Endodermal cell (in vitro differentiated cells): Measurements from ENCODE around the gene CKAP2L. TPM values are rescaled to one million over a fixed set of nuclear protein-coding genes. Genes with fewer than 3 reads are reported as not detected.

Experiments used
- DNase-seq: peaks from one replicate; pipeline ENCODE4 v3.0.0-alpha.2; 2017
- H3K27ac ChIP-seq: 2 replicates; pipeline ENCODE4 v1.5.1; 2013; ENCODE audit warnings: mild to moderate bottlenecking, low read depth, low read length, moderate library complexity
- H3K27me3 ChIP-seq: 2 replicates; pipeline ENCODE4 v1.6.1; 2013; ENCODE audit warnings: mild to moderate bottlenecking, low read length, moderate library complexity; ENCODE audit not compliant: insufficient read depth, control insufficient read depth, poor library complexity, severe bottlenecking
- H3K36me3 ChIP-seq: 2 replicates; pipeline ENCODE4 v1.7.0; 2013; ENCODE audit warnings: mild to moderate bottlenecking, low read length, moderate library complexity; ENCODE audit not compliant: control insufficient read depth, insufficient read depth
- H3K4me1 ChIP-seq: one replicate; pipeline ENCODE4 v1.7.0; 2013; ENCODE audit warnings: low read length; ENCODE audit not compliant: control insufficient read depth, insufficient read depth
- H3K4me3 ChIP-seq: 2 replicates; pipeline ENCODE4 v1.5.1; 2013; ENCODE audit warnings: mild to moderate bottlenecking, low read length, moderate library complexity
- H3K9ac ChIP-seq: 2 replicates; pipeline ENCODE4 v1.6.1; 2013; ENCODE audit warnings: mild to moderate bottlenecking, low read length, moderate library complexity; ENCODE audit not compliant: poor library complexity, severe bottlenecking; ENCODE audit errors: extremely low read depth
- H3K9me3 ChIP-seq: 2 replicates; pipeline ENCODE4 v1.6.1; 2013; ENCODE audit warnings: mild to moderate bottlenecking, low read length, moderate library complexity; ENCODE audit not compliant: control insufficient read depth
- H3K27ac Mint-ChIP-seq: 2 replicates; pipeline ENCODE4 v1.8.0; 2020; ENCODE audit warnings: mixed read lengths
- H3K27me3 Mint-ChIP-seq: 2 replicates; pipeline ENCODE4 v1.8.0; 2021; ENCODE audit warnings: mild to moderate bottlenecking, mixed read lengths; ENCODE audit not compliant: insufficient read depth
- H3K36me3 Mint-ChIP-seq: 2 replicates; pipeline ENCODE4 v1.8.0; 2020; ENCODE audit warnings: low read depth, mixed read lengths
- H3K4me1 Mint-ChIP-seq: 2 replicates; pipeline ENCODE4 v1.8.0; 2020; ENCODE audit warnings: mixed read lengths
- H3K4me3 Mint-ChIP-seq: 2 replicates; pipeline ENCODE4 v1.8.0; 2020; ENCODE audit warnings: mild to moderate bottlenecking, moderate library complexity, mixed read lengths
- H3K9me3 Mint-ChIP-seq: 2 replicates; pipeline ENCODE4 v1.8.0; 2020; ENCODE audit warnings: mild to moderate bottlenecking, mixed read lengths
- CTCF ChIP-seq: fragments of 200-600 bp; sonication (generic); conservative IDR thresholded peaks from 2 replicates; pipeline ENCODE4 v1.5.0; 2021; ENCODE audit warnings: antibody characterized with exemption, mild to moderate bottlenecking
- WGBS, 2 experiments: methylation state at CpG; one replicate each; pipeline versions ENCODE4 v1.1.5 to v1.1.7; 2013; ENCODE audit warnings: missing lambda C conversion rate in 2 of 2, mixed read lengths in 1 of 2; ENCODE audit not compliant: insufficient coverage in 1 of 2, insufficient read length in 1 of 2; 5-methylcytosine and 5-hydroxymethylcytosine counted together
- total RNA-seq, 2 donors: library from RNA; stranded (reverse); fragmentation: NEBNext Ultra II Directional in 1 of 2; extraction: Animal tissue kit (Norgen Biotek cat#: 25700) in 1 of 2; gene quantifications; 2 replicates in 1 of 2; 3 replicates in 1 of 2; pipeline ENCODE4 v1.2.1, GENCODE V29; 2021

Gene CKAP2L
- total RNA-seq, 2 donors from 2014 or later, result 20.1 to 30.3 TPM

- H3K9ac ChIP-seq, result no peak overlapping the region
- H3K4me1 ChIP-seq, result peaks cover 4% of the 10 kb centered on the region
- no peak for TF ChIP-seq CTCF
- no peaks in the 10 kb centered on the region for H3K9me3 ChIP-seq
- DNase-seq, result no peak
- no peaks in the 10 kb centered on the region for H3K36me3 ChIP-seq
- H3K4me1 Mint-ChIP-seq, result peaks cover 19% of the 10 kb centered on the region
- H3K27me3 Mint-ChIP-seq, result no peaks in the 10 kb centered on the region
- no peak overlapping the region for H3K27ac Mint-ChIP-seq
- no peak overlapping the region for H3K4me3 ChIP-seq
- 60 to 81% methylated on average over 1 to 3 of the region's 3 CpGs for WGBS, 2 experiments
- H3K9me3 Mint-ChIP-seq, result no peaks in the 10 kb centered on the region
- H3K36me3 Mint-ChIP-seq, result peaks cover 3% of the 10 kb centered on the region
- no peaks in the 10 kb centered on the region for H3K27me3 ChIP-seq
- H3K27ac ChIP-seq, result no peak overlapping the region
- no peak overlapping the region for H3K4me3 Mint-ChIP-seq
These were observed 17.9 kb upstream of the CKAP2L start for GRCh38 chr2:112782234-112782799.

GRCh38 chr2:112779598-112779997, 15.2 kb upstream of the CKAP2L start:
- Mint-ChIP-seq H3K27ac (no peak overlapping the region), H3K4me1 (peaks cover 13% of the 10 kb centered on the region), H3K36me3 (peaks cover 3% of the 10 kb centered on the region), H3K27me3 (no peaks in the 10 kb centered on the region), H3K9me3 (no peaks in the 10 kb centered on the region), H3K4me3 (no peak overlapping the region)
- Histone ChIP-seq H3K4me1 (peaks cover under 1% of the 10 kb centered on the region), H3K27ac (no peak overlapping the region), H3K4me3 (no peak overlapping the region), H3K9ac (no peak overlapping the region), H3K36me3 (no peaks in the 10 kb centered on the region), H3K27me3 (no peaks in the 10 kb centered on the region), H3K9me3 (no peaks in the 10 kb centered on the region)
- no peak for DNase-seq
- 100% methylated on average over 1 of the region's 1 CpG; no CpG with 5 or more reads in 1 of the 2 experiments for WGBS, 2 experiments
- TF ChIP-seq CTCF, result no peak

DNA sequence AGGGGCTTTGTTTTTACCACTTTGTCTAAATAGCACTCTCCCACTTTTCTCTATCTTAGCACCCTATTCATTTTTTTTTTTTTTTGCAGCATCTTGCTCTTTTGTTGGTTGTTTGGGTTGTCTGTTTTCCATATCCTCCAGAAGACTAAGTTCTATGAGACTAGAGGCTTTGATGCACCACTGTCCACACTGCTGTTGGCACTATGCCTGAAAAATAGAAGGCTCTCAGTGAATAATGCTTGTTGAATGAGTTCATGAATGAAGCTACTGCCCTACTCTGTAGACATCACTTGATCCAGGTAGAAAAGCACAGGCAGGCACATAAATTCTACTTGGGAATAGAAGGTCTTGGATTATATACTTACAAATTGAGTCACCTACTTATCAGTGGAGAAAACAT, 12.6 kb upstream of the CKAP2L start:
- TF ChIP-seq CTCF, result no peak
- no peaks in the 10 kb centered on the region for H3K27me3 Mint-ChIP-seq
- H3K9me3 Mint-ChIP-seq, result no peaks in the 10 kb centered on the region
- Histone ChIP-seq H3K27me3 (no peaks in the 10 kb centered on the region), H3K4me1 (no peaks in the 10 kb centered on the region), H3K4me3 (no peak overlapping the region), H3K9me3 (no peaks in the 10 kb centered on the region), H3K27ac (no peak overlapping the region), H3K9ac (no peak overlapping the region), H3K36me3 (no peaks in the 10 kb centered on the region)
- DNase-seq, result no peak
- no peak overlapping the region for H3K27ac Mint-ChIP-seq
- H3K4me3 Mint-ChIP-seq, result no peak overlapping the region
- peaks cover 3% of the 10 kb centered on the region for H3K36me3 Mint-ChIP-seq
- no peaks in the 10 kb centered on the region for H3K4me1 Mint-ChIP-seq
